Spleen (tissue), 7 donors: ENCODE data around the gene DNAJC16.

Experiments used
- POLR2A ChIP-seq, 3 donors: fragments of 450-650 bp; IDR thresholded peaks; one replicate each; pipeline ENCODE4 v1.5.1; 2017; ENCODE audit warnings: antibody characterized with exemption in 3 of 3, mild to moderate bottlenecking in 1 of 3
- TF ChIP-seq, protein P1 (sequence below), 11 experiments: fragments of 200-600 bp in 7 of 11; fragments of 450-650 bp in 4 of 11; sonication (generic) in 4 of 11; IDR thresholded peaks in 8 of 11; conservative IDR thresholded peaks in 3 of 11; 1 replicate in 7 of 11; 2 replicates in 4 of 11; pipeline versions ENCODE4 v1.4.0 to v1.8.0; 2016 to 2021; ENCODE audit warnings: antibody characterized with exemption in 11 of 11, inconsistent platforms in 4 of 11, mild to moderate bottlenecking in 1 of 11
- donor health status: DM: no; HTN: no; CAD: no; lungs with moderate emphysema.
- donor health status: DM: no; HTN: no; CAD: no.
- donor health status: DM: no; HTN: no; CAD: no.

DNA sequence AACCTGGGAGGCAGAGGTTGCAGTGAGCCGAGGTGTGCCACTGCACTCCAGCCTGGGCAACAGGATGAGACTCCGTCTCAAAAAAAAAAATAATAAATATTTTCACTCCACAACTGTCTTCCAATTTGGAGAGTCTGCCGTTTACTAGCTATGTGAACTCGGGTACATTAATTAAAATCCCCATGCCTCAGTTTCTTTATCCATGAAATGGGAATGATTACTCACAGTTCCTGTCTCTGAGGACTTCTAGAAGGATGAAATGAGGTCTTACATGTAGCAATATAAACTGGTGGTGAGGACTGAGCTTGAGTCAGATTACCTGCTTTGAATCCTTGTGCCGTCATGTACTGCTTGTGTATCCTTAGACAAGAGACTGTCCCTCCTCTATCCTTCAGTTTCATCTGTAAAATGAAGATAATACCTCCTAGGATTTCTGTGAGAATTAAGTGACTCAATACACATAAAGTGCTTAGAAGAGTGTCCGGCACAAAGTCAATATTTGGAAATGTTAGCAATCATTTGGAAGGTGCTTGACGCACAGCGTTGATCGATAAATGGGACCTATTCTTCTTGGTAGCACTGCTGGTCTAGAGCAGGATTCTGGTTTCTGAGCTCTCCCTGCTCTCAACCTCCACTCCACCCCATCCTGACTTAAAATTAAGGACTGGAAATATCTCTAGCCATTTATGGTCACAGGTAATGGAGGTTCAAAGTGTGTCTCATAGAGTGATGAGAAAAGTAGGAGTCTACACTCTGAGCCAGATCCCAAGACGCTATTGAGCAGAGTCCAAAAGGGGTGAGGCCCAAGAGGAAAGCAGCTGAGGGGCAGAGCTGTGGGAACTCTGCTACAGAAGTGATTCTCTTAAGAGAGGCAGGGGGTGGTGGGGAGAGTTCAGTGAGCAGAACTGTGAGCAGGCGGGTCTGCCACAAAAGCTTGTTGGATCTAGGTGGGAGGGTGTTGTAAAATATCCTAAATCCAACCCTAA, 79.0 kb downstream of the DNAJC16 start:
- TF ChIP-seq, protein P1, sequence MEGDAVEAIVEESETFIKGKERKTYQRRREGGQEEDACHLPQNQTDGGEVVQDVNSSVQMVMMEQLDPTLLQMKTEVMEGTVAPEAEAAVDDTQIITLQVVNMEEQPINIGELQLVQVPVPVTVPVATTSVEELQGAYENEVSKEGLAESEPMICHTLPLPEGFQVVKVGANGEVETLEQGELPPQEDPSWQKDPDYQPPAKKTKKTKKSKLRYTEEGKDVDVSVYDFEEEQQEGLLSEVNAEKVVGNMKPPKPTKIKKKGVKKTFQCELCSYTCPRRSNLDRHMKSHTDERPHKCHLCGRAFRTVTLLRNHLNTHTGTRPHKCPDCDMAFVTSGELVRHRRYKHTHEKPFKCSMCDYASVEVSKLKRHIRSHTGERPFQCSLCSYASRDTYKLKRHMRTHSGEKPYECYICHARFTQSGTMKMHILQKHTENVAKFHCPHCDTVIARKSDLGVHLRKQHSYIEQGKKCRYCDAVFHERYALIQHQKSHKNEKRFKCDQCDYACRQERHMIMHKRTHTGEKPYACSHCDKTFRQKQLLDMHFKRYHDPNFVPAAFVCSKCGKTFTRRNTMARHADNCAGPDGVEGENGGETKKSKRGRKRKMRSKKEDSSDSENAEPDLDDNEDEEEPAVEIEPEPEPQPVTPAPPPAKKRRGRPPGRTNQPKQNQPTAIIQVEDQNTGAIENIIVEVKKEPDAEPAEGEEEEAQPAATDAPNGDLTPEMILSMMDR (IDR thresholded peaks at IDR 0.05 in 8 of 11, conservative IDR thresholded peaks at IDR 0.05 in 3 of 11) = no peak
- no peak for TF ChIP-seq POLR2A (IDR thresholded peaks at IDR 0.05)
